Stimulated activated CD8-positive, alpha-beta memory T cell treated with anti-CD3 and anti-CD28 coated beads, Interleukin-2, amount 100 ng/mL, for 48 hours (primary cell): ENCODE measurements around the gene CPNE8.

Source experiments
- DNase-seq, 2 donors: peaks; one replicate each; pipeline ENCODE4 v3.0.0-alpha.2; 2020; ENCODE audit warnings: low read depth in 2 of 2

Gene CPNE8

GRCh38 chr12:38633511-38633910, 271.9 kb downstream of the CPNE8 start:
- DNase-seq, result no peak

DNA sequence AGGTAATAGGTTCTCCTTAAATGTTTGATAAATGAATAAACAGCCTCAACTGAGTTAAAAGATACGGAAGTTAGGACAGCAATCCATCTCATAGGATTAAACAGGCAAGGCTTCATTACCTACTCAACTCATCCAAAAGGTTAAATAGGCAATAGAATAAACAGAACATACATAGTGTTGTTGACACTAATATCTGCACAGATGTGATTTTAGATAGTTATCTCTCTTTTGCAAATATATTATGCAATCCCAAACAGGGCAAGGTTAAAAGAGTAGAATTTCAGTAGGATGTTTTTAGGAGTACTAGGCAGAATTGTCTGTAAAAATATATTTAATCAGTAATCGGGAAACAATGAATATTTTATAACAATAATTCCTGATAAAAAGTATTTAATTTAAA, 276.3 kb downstream of the CPNE8 start:
- no peak for DNase-seq

DNA sequence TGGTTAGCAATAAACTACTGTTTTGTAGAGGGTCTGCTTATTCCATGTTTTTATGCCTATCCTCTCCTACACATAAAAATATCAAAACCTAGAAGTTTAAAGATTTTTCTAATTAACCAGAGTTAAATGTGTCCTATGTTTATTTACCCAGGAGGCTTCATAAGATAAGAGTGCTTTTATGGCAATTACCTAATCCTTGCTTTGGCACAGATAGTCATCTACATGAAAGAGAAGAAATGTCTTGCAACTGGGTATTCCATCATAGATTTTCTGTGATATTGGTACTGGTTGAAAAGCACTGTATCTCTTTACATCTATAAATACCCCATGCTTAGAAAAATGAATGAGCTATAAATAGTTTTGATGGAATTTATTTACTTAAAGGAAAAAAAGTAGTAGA, 277.1 kb downstream of the CPNE8 start:
- no peak for DNase-seq

DNA sequence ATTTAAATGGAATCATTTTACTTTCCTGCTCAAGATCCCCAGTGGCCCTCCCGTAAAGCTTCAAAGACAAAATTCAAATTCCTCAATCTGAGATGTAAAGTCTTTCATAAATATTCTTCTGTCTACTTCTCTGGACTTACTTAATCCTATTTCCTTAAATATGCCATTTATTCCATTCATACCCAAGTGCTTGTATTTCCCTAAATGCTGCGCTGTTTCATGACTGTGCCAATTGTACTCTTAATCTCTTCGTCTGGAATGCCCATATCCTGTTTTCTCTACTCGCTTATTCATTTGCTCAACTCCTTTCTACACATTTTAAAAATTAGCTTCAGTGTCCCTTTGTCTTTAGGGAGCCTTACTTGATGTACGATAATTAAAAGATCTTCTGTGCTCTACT, 280.1 kb downstream of the CPNE8 start:
- no peak for DNase-seq

DNA sequence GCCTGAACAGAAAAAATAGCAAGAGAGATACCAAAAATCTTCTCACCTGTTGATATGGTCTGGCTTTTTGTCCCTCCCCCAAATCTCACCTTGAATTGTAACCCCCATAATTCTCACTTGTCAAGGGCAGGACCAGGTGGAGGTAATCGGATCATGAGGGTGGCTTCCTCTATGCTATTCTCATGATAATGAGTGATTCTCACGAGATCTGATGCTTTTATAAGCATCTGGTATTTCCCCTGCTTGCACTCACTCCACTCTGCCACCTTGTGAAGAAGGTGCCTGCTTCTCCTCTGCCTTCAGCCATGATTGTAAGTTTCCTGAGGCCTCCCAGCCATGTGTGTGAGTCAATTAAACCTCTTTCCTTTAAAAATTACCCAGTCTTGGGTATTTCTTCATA, 291.2 kb downstream of the CPNE8 start:
- no peak for DNase-seq

- no peak for DNase-seq
These were observed 294.5 kb downstream of the CPNE8 start for GRCh38 chr12:38610808-38611350.

- DNase-seq, result no peak
These were observed 298.1 kb downstream of the CPNE8 start for GRCh38 chr12:38607295-38607694.
